Neural progenitor cell (in vitro differentiated cells): Measurements from ENCODE around the gene RPS6KA2. TPM values are rescaled to one million over a fixed set of nuclear protein-coding genes. Genes with fewer than 3 reads are reported as not detected.

Experiments
- DNase-seq: peaks from one replicate; pipeline ENCODE4 v3.0.0-alpha.2; 2016; ENCODE audit warnings: low spot score
- H2AFZ ChIP-seq: fragments of 200-600 bp; sonication (generic); replicated peaks from 2 replicates; pipeline ENCODE4 v1.6.1; 2016; ENCODE audit warnings: antibody characterized with exemption
- H3F3A ChIP-seq: fragments of 200-600 bp; sonication (generic); 2 replicates; pipeline ENCODE4 v1.6.1; 2016; ENCODE audit warnings: antibody characterized with exemption, low read depth
- H3K27ac ChIP-seq: fragments of 200-600 bp; sonication (generic); 2 replicates; pipeline ENCODE4 v1.5.1; 2016; ENCODE audit warnings: mild to moderate bottlenecking
- H3K27me3 ChIP-seq: fragments of 200-600 bp; sonication (generic); 2 replicates; pipeline ENCODE4 v1.6.1; 2016; ENCODE audit warnings: mild to moderate bottlenecking, moderate library complexity
- H3K36me3 ChIP-seq: fragments of 200-600 bp; sonication (generic); 2 replicates; pipeline ENCODE4 v1.5.1; 2016
- H3K4me1 ChIP-seq: fragments of 200-600 bp; sonication (generic); 2 replicates; pipeline ENCODE4 v1.6.1; 2016; ENCODE audit warnings: mixed run types
- H3K4me2 ChIP-seq: fragments of 200-600 bp; sonication (generic); 2 replicates; pipeline ENCODE4 v1.6.1; 2016
- H3K4me3 ChIP-seq: fragments of 200-600 bp; sonication (generic); 2 replicates; pipeline ENCODE4 v1.5.1; 2016
- H3K79me2 ChIP-seq: fragments of 200-600 bp; sonication (generic); 2 replicates; pipeline ENCODE4 v1.6.1; 2016; ENCODE audit warnings: low read depth
- H3K9ac ChIP-seq: fragments of 200-600 bp; sonication (generic); 2 replicates; pipeline ENCODE4 v1.6.1; 2016
- H3K9me3 ChIP-seq: fragments of 200-600 bp; sonication (generic); 2 replicates; pipeline ENCODE4 v1.5.1; 2016; ENCODE audit warnings: low read depth
- H4K20me1 ChIP-seq: fragments of 200-600 bp; sonication (generic); 2 replicates; pipeline ENCODE4 v1.6.1; 2016; ENCODE audit warnings: low read depth
- H3K27ac Mint-ChIP-seq: 3 replicates; pipeline ENCODE4 v1.8.0; 2021; ENCODE audit warnings: mixed read lengths
- H3K27me3 Mint-ChIP-seq: 2 replicates; pipeline ENCODE4 v1.8.0; 2022; ENCODE audit warnings: low read depth, mild to moderate bottlenecking, inconsistent platforms, moderate library complexity, mixed read lengths; ENCODE audit not compliant: insufficient read depth
- H3K36me3 Mint-ChIP-seq: 3 replicates; pipeline ENCODE4 v1.8.0; 2021; ENCODE audit warnings: mixed read lengths
- H3K4me1 Mint-ChIP-seq: 3 replicates; pipeline ENCODE4 v1.8.0; 2021; ENCODE audit warnings: mixed read lengths
- H3K4me3 Mint-ChIP-seq: 3 replicates; pipeline ENCODE4 v1.8.0; 2021; ENCODE audit warnings: mild to moderate bottlenecking, moderate library complexity, mixed read lengths
- H3K9me3 Mint-ChIP-seq: 3 replicates; pipeline ENCODE4 v1.8.0; 2020; ENCODE audit warnings: mixed read lengths
- CTCF ChIP-seq: fragments of 200-600 bp; sonication (generic); IDR thresholded peaks from 2 replicates; pipeline ENCODE4 v1.5.1; 2017; ENCODE audit warnings: antibody characterized with exemption, mild to moderate bottlenecking
- EZH2 ChIP-seq: fragments of 200-600 bp; sonication (generic); IDR thresholded peaks from 2 replicates; pipeline ENCODE4 v1.6.1; 2017; ENCODE audit warnings: antibody characterized with exemption, mild to moderate bottlenecking, moderate library complexity
- EZH2phosphoT487 ChIP-seq: fragments of 200-600 bp; sonication (generic); IDR thresholded peaks from 2 replicates; pipeline ENCODE4 v1.6.1; 2017; ENCODE audit warnings: antibody characterized with exemption
- total RNA-seq: library from RNA; depleted of rRNA; stranded (reverse); fragments of >200 nt; gene quantifications from 2 replicates; pipeline ENCODE4 v1.2.3, GENCODE V29; 2015; ENCODE audit warnings: low replicate concordance

Gene RPS6KA2
- total RNA-seq, 1 donor from 2014 or later, result 8.2 TPM

- Mint-ChIP-seq H3K9me3 (no peaks in the 10 kb centered on the region), H3K4me1 (peaks cover 22% of the 10 kb centered on the region), H3K36me3 (peaks cover 21% of the 10 kb centered on the region), H3K4me3 (no peak overlapping the region), H3K27ac (no peak overlapping the region), H3K27me3 (no peaks in the 10 kb centered on the region)
- Histone ChIP-seq H3K27ac (no peak overlapping the region), H3K79me2 (peaks cover 28% of the 10 kb centered on the region), H3K4me1 (peaks cover 1% of the 10 kb centered on the region), H3K4me2 (no peak overlapping the region), H3K9ac (no peak overlapping the region), H3K9me3 (no peaks in the 10 kb centered on the region), H3K4me3 (no peak overlapping the region), H2AFZ (no peak overlapping the region), H4K20me1 (peaks cover 19% of the 10 kb centered on the region), H3F3A (no peaks in the 10 kb centered on the region), H3K27me3 (peaks cover 6% of the 10 kb centered on the region), H3K36me3 (no peaks in the 10 kb centered on the region)
- TF ChIP-seq EZH2, result no peak
- TF ChIP-seq EZH2phosphoT487, result no peak
- TF ChIP-seq CTCF, result no peak
- DNase-seq, result no peak
Observed at GRCh38 chr6:166620478-166621113, 6.5 kb downstream of the RPS6KA2 start.

- H3K4me3 Mint-ChIP-seq, result no peak overlapping the region
- Histone ChIP-seq H3K36me3 (no peaks in the 10 kb centered on the region), H3K4me2 (no peak overlapping the region), H3F3A (no peaks in the 10 kb centered on the region), H3K79me2 (peaks cover 28% of the 10 kb centered on the region), H3K9me3 (no peaks in the 10 kb centered on the region), H3K4me1 (peaks cover 7% of the 10 kb centered on the region), H3K27me3 (no peaks in the 10 kb centered on the region), H3K27ac (no peak overlapping the region), H4K20me1 (peaks cover 19% of the 10 kb centered on the region), H2AFZ (no peak overlapping the region), H3K9ac (no peak overlapping the region), H3K4me3 (no peak overlapping the region)
- no peak for DNase-seq
- H3K9me3 Mint-ChIP-seq, result no peaks in the 10 kb centered on the region
- H3K27ac Mint-ChIP-seq, result no peak overlapping the region
- peaks cover 23% of the 10 kb centered on the region for H3K36me3 Mint-ChIP-seq
- peaks cover 19% of the 10 kb centered on the region for H3K4me1 Mint-ChIP-seq
- H3K27me3 Mint-ChIP-seq, result no peaks in the 10 kb centered on the region
- TF ChIP-seq CTCF (no peak), EZH2 (no peak), EZH2phosphoT487 (no peak)
Observed at GRCh38 chr6:166619912-166620311, 7.1 kb downstream of the RPS6KA2 start.

- Mint-ChIP-seq H3K27ac (no peak overlapping the region), H3K4me1 (peaks cover 26% of the 10 kb centered on the region)
Observed at GRCh38 chr6:166618866-166619761, 7.9 kb downstream of the RPS6KA2 start.

More at GRCh38 chr6:166618866-166619761, 7.9 kb downstream of the RPS6KA2 start:
- Mint-ChIP-seq H3K27me3 (no peaks in the 10 kb centered on the region), H3K36me3 (peaks cover 23% of the 10 kb centered on the region), H3K9me3 (no peaks in the 10 kb centered on the region), H3K4me3 (no peak overlapping the region)
- Histone ChIP-seq H3K9me3 (no peaks in the 10 kb centered on the region), H3K27me3 (no peaks in the 10 kb centered on the region), H3K4me3 (no peak overlapping the region), H4K20me1 (peaks cover 19% of the 10 kb centered on the region), H3K4me1 (peaks cover 7% of the 10 kb centered on the region), H2AFZ (no peak overlapping the region), H3K36me3 (no peaks in the 10 kb centered on the region), H3F3A (no peaks in the 10 kb centered on the region), H3K27ac (no peak overlapping the region), H3K79me2 (peaks cover 28% of the 10 kb centered on the region), H3K9ac (no peak overlapping the region), H3K4me2 (no peak overlapping the region)
- no peak for DNase-seq
- TF ChIP-seq EZH2phosphoT487, result no peak
- TF ChIP-seq EZH2, result no peak
- TF ChIP-seq CTCF, result no peak
